Upper lobe of right lung (tissue), 1 donor: ENCODE results near the gene RERE. TPM values are rescaled to one million over a fixed set of nuclear protein-coding genes. Genes with fewer than 3 reads are reported as not detected.

Experiments used
- ATAC-seq: fragments of 200-7000 bp; cut with Tn5 transposase; one replicate; pipeline ENCODE4 v1.9.1; 2020; ENCODE audit warnings: mild to moderate bottlenecking, moderate library complexity
- DNase-seq: peaks from one replicate; pipeline ENCODE4 v3.0.0-alpha.2; 2020
- H3K27ac ChIP-seq: fragments of 200-600 bp; one replicate; pipeline ENCODE4 v1.8.0; 2022
- H3K27me3 ChIP-seq: fragments of 200-600 bp; one replicate; pipeline ENCODE4 v1.8.0; 2022; ENCODE audit warnings: mild to moderate bottlenecking
- H3K36me3 ChIP-seq: fragments of 200-600 bp; one replicate; pipeline ENCODE4 v1.8.0; 2022
- H3K4me1 ChIP-seq: fragments of 200-600 bp; one replicate; pipeline ENCODE4 v1.8.0; 2022
- H3K4me3 ChIP-seq: fragments of 200-600 bp; one replicate; pipeline ENCODE4 v1.8.0; 2022; ENCODE audit warnings: mild to moderate bottlenecking
- H3K9me3 ChIP-seq: fragments of 200-600 bp; one replicate; pipeline ENCODE4 v1.8.0; 2022
- CTCF ChIP-seq: fragments of 200-600 bp; IDR thresholded peaks from one replicate; pipeline ENCODE4 v1.8.0; 2022; ENCODE audit warnings: antibody characterized with exemption
- intact Hi-C: fragments of 100-400 bp; cut with DNase I; formaldehyde crosslinking; loops from one replicate; pipeline ENCODE4 v1.11.0; 2022
- total RNA-seq: library from RNA; stranded (reverse); fragmentation: NEBNext Ultra II Directional; extraction: Animal tissue kit (Norgen Biotek cat#: 25700); gene quantifications from one replicate; pipeline ENCODE4 v1.2.1, GENCODE V29; 2021
- donor health status: DM: no; HTN: yes; CAD: no; lungs with severe emphysema.

RERE gene
- total RNA-seq, 1 donor from 2014 or later: 99.6 TPM

GRCh38 chr1:8643542-8644536 lies 173.6 kb downstream of the RERE start:
- no peak overlapping the region for H3K27ac ChIP-seq
- no peaks in the 10 kb centered on the region for H3K36me3 ChIP-seq
- H3K9me3 ChIP-seq: no peaks in the 10 kb centered on the region
- no peaks in the 10 kb centered on the region for H3K27me3 ChIP-seq
- intact Hi-C loops: no loop called here
- H3K4me1 ChIP-seq: peaks cover 16% of the 10 kb centered on the region
- H3K4me3 ChIP-seq: no peak overlapping the region
- DNase-seq (no peak), ATAC-seq (peak; percentile 32)
- no peak for TF ChIP-seq CTCF

GRCh38 chr1:8642114-8642513 lies 175.3 kb downstream of the RERE start:
- H3K4me3 ChIP-seq: no peak overlapping the region
- intact Hi-C loops: no loop called here
- TF ChIP-seq CTCF: no peak

GRCh38 chr1:8641377-8641997 lies 176.0 kb downstream of the RERE start:
- no peak for TF ChIP-seq CTCF
- intact Hi-C loops: no loop called here
- no peaks in the 10 kb centered on the region for H3K36me3 ChIP-seq
- no peaks in the 10 kb centered on the region for H3K9me3 ChIP-seq
- no peak overlapping the region for H3K27ac ChIP-seq
- DNase-seq: no peak
- no peaks in the 10 kb centered on the region for H3K27me3 ChIP-seq
- peaks cover 8% of the 10 kb centered on the region for H3K4me1 ChIP-seq
- no peak for ATAC-seq
- no peak overlapping the region for H3K4me3 ChIP-seq

More at GRCh38 chr1:8642114-8642513, 175.3 kb downstream of the RERE start:
- DNase-seq (no peak), ATAC-seq (no peak)
- no peaks in the 10 kb centered on the region for H3K9me3 ChIP-seq
- no peak overlapping the region for H3K27ac ChIP-seq
- H3K27me3 ChIP-seq: no peaks in the 10 kb centered on the region
- H3K4me1 ChIP-seq: peaks cover 8% of the 10 kb centered on the region
- no peaks in the 10 kb centered on the region for H3K36me3 ChIP-seq

GRCh38 chr1:8640950-8641349 lies 176.5 kb downstream of the RERE start:
- Histone ChIP-seq H3K27me3 (no peaks in the 10 kb centered on the region), H3K9me3 (no peaks in the 10 kb centered on the region), H3K36me3 (no peaks in the 10 kb centered on the region), H3K4me1 (peaks cover 8% of the 10 kb centered on the region), H3K27ac (no peak overlapping the region), H3K4me3 (no peak overlapping the region)
- intact Hi-C loops: no loop called here
- no peak for DNase-seq
- TF ChIP-seq CTCF: no peak
- no peak for ATAC-seq

GRCh38 chr1:8639148-8639547 lies 178.3 kb downstream of the RERE start:
- Histone ChIP-seq H3K9me3 (no peaks in the 10 kb centered on the region), H3K4me1 (peaks cover 8% of the 10 kb centered on the region), H3K27ac (no peak overlapping the region), H3K36me3 (no peaks in the 10 kb centered on the region), H3K4me3 (no peak overlapping the region), H3K27me3 (no peaks in the 10 kb centered on the region)
- DNase-seq: no peak
- ATAC-seq: no peak
- intact Hi-C loops: no loop called here
- no peak for TF ChIP-seq CTCF
